ENCODE results near the gene NANOGP8.

Gene NANOGP8

DNA sequence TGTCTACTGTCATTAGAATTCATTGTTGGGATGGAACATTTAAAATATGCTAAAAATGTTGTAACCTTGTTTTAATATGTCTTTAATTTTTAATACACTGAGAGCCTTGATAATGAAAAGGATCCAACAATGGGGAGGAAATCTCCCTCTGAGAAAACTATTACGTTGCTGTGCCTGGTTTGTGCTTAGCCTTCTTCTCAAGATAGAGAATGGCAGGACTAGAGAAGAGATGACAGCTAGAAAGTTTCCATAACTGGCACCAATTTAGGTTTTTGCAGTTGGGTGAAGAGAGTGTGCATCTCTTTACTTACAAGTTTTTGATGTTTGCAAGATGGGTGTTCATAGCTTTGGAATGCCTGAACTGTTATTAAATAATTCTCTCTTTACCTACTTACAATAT, 42.6 kb upstream of the NANOGP8 start:
- Histone ChIP-seq H3K27me3 (ENCODE audit: low read depth, low read length) (no peaks in the 10 kb centered on the region), H3K4me2 (ENCODE audit: low read length) (no peak overlapping the region), H4K20me1 (ENCODE audit: insufficient read depth, low read length) (no peaks in the 10 kb centered on the region), H3K9me3 (ENCODE audit: insufficient read depth, low read length) (no peaks in the 10 kb centered on the region), H2AFZ (ENCODE audit: low read depth, low read length) (no peak overlapping the region), H3K27ac (ENCODE audit: low read length) (no peak overlapping the region), H3K4me3 (ENCODE audit: low read length) (no peak overlapping the region), H3K36me3 (replicated peaks; ENCODE audit: low read depth, low read length) (no peaks in the 10 kb centered on the region), H3K79me2 (ENCODE audit: low read length) (no peaks in the 10 kb centered on the region), H3K9ac (ENCODE audit: low read length) (no peak overlapping the region), H3K4me1 (ENCODE audit: low read length) (no peaks in the 10 kb centered on the region)
- TF ChIP-seq EZH2phosphoT487 (IDR thresholded peaks at IDR 0.05; ENCODE audit: low read depth) (no peak), CTCF (IDR thresholded peaks at IDR 0.05; ENCODE audit: low read depth, low read length) (no peak)

DNA sequence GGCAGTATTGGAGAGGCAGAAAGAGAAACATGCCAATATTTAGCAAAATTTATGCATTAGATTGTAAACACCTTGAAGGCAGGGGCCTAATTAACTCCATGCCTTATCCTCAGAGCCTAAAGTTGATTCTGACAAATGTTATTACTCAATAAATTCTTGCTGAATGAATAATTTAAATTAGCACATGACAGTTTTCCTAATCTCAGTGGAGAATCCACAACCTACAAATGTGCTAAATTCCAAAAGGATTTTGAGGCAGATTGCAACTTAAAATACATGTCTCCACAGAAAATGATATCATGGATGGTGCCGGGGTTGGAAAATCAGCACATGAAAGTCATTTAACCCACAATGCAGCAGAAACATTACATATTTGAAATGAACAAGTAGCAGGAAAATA, 41.1 kb upstream of the NANOGP8 start:
- no peak overlapping the region for H3K4me3 ChIP-seq (ENCODE audit: low read length)
- H3K27me3 ChIP-seq (ENCODE audit: low read depth, low read length), result no peaks in the 10 kb centered on the region

DNA sequence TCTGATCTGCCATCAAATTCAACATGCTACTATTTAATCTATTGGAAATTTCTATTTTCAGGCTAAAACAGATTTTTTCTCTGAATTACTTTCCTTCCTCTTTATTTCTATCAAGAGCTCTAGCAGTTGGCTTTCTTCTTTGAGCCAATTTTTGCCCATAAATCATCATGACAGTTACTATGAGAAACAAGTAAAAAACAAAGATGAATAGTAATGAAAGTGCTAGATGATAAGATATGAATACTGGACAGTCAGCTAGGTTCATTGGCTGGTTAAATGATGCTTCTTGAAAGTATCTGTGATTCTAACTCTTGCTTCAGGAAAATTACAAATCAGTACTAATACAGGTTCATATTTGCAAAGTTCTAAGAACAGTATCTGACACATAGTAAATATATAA, 38.6 kb upstream of the NANOGP8 start:
- no peak overlapping the region for H3K4me2 ChIP-seq (ENCODE audit: low read length)
- H3K79me2 ChIP-seq (ENCODE audit: low read length), result no peaks in the 10 kb centered on the region
- H2AFZ ChIP-seq (ENCODE audit: low read depth, low read length), result no peak overlapping the region
- H3K4me1 ChIP-seq (ENCODE audit: low read length), result no peaks in the 10 kb centered on the region
- H3K27ac ChIP-seq (ENCODE audit: low read length), result no peak overlapping the region
- H4K20me1 ChIP-seq (ENCODE audit: insufficient read depth, low read length), result no peaks in the 10 kb centered on the region
- no peak overlapping the region for H3K9ac ChIP-seq (ENCODE audit: low read length)
- H3K27me3 ChIP-seq (ENCODE audit: low read depth, low read length), result no peaks in the 10 kb centered on the region
- no peaks in the 10 kb centered on the region for H3K36me3 ChIP-seq (replicated peaks; ENCODE audit: low read depth, low read length)
- TF ChIP-seq EZH2phosphoT487 (IDR thresholded peaks at IDR 0.05; ENCODE audit: low read depth) (no peak), CTCF (IDR thresholded peaks at IDR 0.05; ENCODE audit: low read depth, low read length) (no peak)
- no peak overlapping the region for H3K4me3 ChIP-seq (ENCODE audit: low read length)
- no peaks in the 10 kb centered on the region for H3K9me3 ChIP-seq (ENCODE audit: insufficient read depth, low read length)

More for the DNA sequence above, 41.1 kb upstream of the NANOGP8 start:
- Histone ChIP-seq H3K4me2 (ENCODE audit: low read length) (no peak overlapping the region), H3K9ac (ENCODE audit: low read length) (no peak overlapping the region), H3K27ac (ENCODE audit: low read length) (no peak overlapping the region), H4K20me1 (ENCODE audit: insufficient read depth, low read length) (no peaks in the 10 kb centered on the region), H3K4me1 (ENCODE audit: low read length) (no peaks in the 10 kb centered on the region), H3K79me2 (ENCODE audit: low read length) (no peaks in the 10 kb centered on the region), H3K36me3 (replicated peaks; ENCODE audit: low read depth, low read length) (no peaks in the 10 kb centered on the region), H3K9me3 (ENCODE audit: insufficient read depth, low read length) (no peaks in the 10 kb centered on the region), H2AFZ (ENCODE audit: low read depth, low read length) (no peak overlapping the region)
- TF ChIP-seq EZH2phosphoT487 (IDR thresholded peaks at IDR 0.05; ENCODE audit: low read depth) (no peak), CTCF (IDR thresholded peaks at IDR 0.05; ENCODE audit: low read depth, low read length) (no peak)

DNA sequence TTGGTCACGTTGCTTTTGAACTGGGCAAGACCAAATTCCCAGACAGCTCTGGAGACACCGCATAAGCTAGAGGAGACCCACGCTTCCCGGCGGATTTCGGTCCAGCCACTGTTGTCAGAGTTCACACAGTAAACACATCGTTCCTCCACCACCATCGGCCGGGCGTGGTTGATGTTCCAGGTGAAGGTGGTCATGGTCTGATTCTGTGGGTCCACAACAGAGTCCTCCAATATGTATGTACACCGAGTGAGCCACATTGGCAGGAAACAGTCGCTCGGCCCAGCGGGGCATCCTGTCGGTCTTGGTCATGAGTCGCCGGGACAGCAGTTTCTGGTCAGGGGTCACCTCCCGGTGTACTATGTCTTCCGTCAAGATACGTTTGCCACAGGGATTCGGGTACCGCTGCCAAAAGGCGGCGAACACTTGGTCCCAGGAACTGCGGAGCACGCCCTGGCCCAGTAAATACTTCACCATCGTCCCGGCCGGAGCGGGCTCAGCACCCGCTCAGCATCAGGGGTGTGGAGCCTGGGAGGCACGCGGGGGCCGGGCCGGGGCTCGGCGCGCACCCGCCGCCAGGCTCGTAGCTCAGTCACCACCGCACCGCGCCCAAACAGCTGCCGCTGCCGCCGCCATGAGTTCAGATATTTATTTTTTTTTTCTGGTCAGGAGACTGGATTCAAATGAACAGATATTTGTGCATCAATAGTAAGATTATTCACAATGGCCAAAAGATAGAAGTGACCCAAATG, 36.7 kb upstream of the NANOGP8 start:
- H4K20me1 ChIP-seq (ENCODE audit: insufficient read depth, low read length), result no peaks in the 10 kb centered on the region

More for the DNA sequence above, 36.7 kb upstream of the NANOGP8 start:
- Histone ChIP-seq H3K79me2 (ENCODE audit: low read length) (no peaks in the 10 kb centered on the region), H3K4me1 (ENCODE audit: low read length) (no peaks in the 10 kb centered on the region), H3K4me3 (ENCODE audit: low read length) (no peak overlapping the region), H3K27me3 (ENCODE audit: low read depth, low read length) (no peaks in the 10 kb centered on the region), H2AFZ (ENCODE audit: low read depth, low read length) (no peak overlapping the region), H3K4me2 (ENCODE audit: low read length) (no peak overlapping the region), H3K9ac (ENCODE audit: low read length) (no peak overlapping the region), H3K27ac (ENCODE audit: low read length) (no peak overlapping the region), H3K9me3 (ENCODE audit: insufficient read depth, low read length) (no peaks in the 10 kb centered on the region), H3K36me3 (replicated peaks; ENCODE audit: low read depth, low read length) (no peaks in the 10 kb centered on the region)
- TF ChIP-seq EZH2phosphoT487 (IDR thresholded peaks at IDR 0.05; ENCODE audit: low read depth), result no peak
- no peak for TF ChIP-seq CTCF (IDR thresholded peaks at IDR 0.05; ENCODE audit: low read depth, low read length)

All from OCI-LY3 (cell line).